ENCODE results near the gene ZYX.

DNA sequence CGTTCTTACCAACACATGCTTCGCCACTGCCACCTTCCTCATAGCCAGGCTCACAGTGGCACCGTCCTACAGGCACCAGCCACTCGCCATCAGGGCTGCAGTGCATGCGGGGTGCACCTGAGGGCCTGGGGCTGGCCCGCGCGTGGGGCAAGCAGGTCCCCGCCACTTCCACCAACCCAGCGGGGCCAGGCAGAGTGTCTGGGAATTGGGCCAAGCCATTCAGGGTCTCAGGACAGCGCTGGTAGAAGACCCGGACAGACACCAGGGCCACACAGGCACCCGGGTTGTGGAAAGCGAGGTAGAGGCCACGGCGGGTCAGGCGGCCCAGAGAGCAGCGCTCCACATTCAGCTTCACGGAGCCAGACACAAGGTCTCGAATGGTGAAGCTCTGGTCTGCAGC is 18.5 kb downstream of the ZYX start:
- TF ChIP-seq CTCF (conservative IDR thresholded peaks at IDR 0.05) (no peak), ZFX (IDR thresholded peaks at IDR 0.05) (no peak)

Measured in C4-2B (cell line).